Measurements from ENCODE around the gene TUBA1A. TPM values are rescaled to one million over a fixed set of nuclear protein-coding genes. Genes with fewer than 3 reads are reported as not detected.

TUBA1A gene
- total RNA-seq, 4 donors from 2014 or later: 24.6 to 64.4 (median 32.1) TPM

GRCh38 chr12:49225576-49226166 lies 36.8 kb upstream of the TUBA1A start:
- DNase-seq: no peak
- Histone ChIP-seq H3K27ac (no peak overlapping the region), H3K9me3 (no peaks in the 10 kb centered on the region), H3K36me3 (no peaks in the 10 kb centered on the region), H3K4me1 (no peaks in the 10 kb centered on the region), H3K4me3 (replicated peaks in 1 of 3) (no peak overlapping the region), H3K27me3 (no peaks in the 10 kb centered on the region)
- WGBS, 2 donors: 66 to 76% methylated on average over 5 to 7 of the region's 7 CpGs
- no peak for TF ChIP-seq CTCF (IDR thresholded peaks at IDR 0.05)
- no peak for TF ChIP-seq POLR2A (IDR thresholded peaks at IDR 0.05)
- intact Hi-C loops (cut with DNase I): no loop called here

- H3K4me1 ChIP-seq: no peaks in the 10 kb centered on the region
- H3K27me3 ChIP-seq: no peaks in the 10 kb centered on the region
- no peak overlapping the region for H3K4me3 ChIP-seq (replicated peaks in 1 of 3)
- no peaks in the 10 kb centered on the region for H3K36me3 ChIP-seq
- H3K9me3 ChIP-seq: no peaks in the 10 kb centered on the region
- intact Hi-C loops (cut with DNase I): no loop called here
- no peak for DNase-seq
- no peak for TF ChIP-seq POLR2A (IDR thresholded peaks at IDR 0.05)
- no peak for TF ChIP-seq CTCF (IDR thresholded peaks at IDR 0.05)
- 84% methylated on average over 3 of the region's 3 CpGs for WGBS, 2 donors
- H3K27ac ChIP-seq: no peak overlapping the region
Measured at GRCh38 chr12:49223590-49224369, 34.9 kb upstream of the TUBA1A start.

- Histone ChIP-seq H3K36me3 (no peaks in the 10 kb centered on the region), H3K4me3 (replicated peaks in 1 of 3) (no peak overlapping the region)
- intact Hi-C loops (cut with DNase I): no loop called here
Measured at GRCh38 chr12:49223122-49223521, 34.2 kb upstream of the TUBA1A start.

GRCh38 chr12:49220972-49221371 lies 32.1 kb upstream of the TUBA1A start:
- no peak for DNase-seq
- no peak for TF ChIP-seq CTCF (IDR thresholded peaks at IDR 0.05)
- intact Hi-C loops (cut with DNase I): no loop called here
- Histone ChIP-seq H3K36me3 (no peaks in the 10 kb centered on the region), H3K9me3 (no peaks in the 10 kb centered on the region), H3K4me1 (no peaks in the 10 kb centered on the region), H3K27me3 (no peaks in the 10 kb centered on the region), H3K27ac (no peak overlapping the region), H3K4me3 (replicated peaks in 1 of 3) (no peak overlapping the region)
- WGBS, 2 donors: 90% methylated on average over 4 of the region's 4 CpGs

More at GRCh38 chr12:49223122-49223521, 34.2 kb upstream of the TUBA1A start:
- no peak overlapping the region for H3K27ac ChIP-seq
- TF ChIP-seq CTCF (IDR thresholded peaks at IDR 0.05): no peak
- no peak for TF ChIP-seq POLR2A (IDR thresholded peaks at IDR 0.05)
- no peaks in the 10 kb centered on the region for H3K27me3 ChIP-seq
- no peaks in the 10 kb centered on the region for H3K9me3 ChIP-seq
- no peaks in the 10 kb centered on the region for H3K4me1 ChIP-seq
- WGBS, 2 donors: 95 to 100% methylated on average over 1 of the region's 1 CpG
- no peak for DNase-seq

- 89 to 94% methylated on average over 11 of the region's 11 CpGs for WGBS, 2 donors
- Histone ChIP-seq H3K9me3 (no peaks in the 10 kb centered on the region), H3K36me3 (no peaks in the 10 kb centered on the region), H3K4me3 (replicated peaks in 1 of 3) (no peak overlapping the region), H3K27me3 (no peaks in the 10 kb centered on the region), H3K4me1 (peaks cover 6 to 9% of the 10 kb centered on the region in 2 donors), H3K27ac (no peak overlapping the region)
- TF ChIP-seq CTCF (IDR thresholded peaks at IDR 0.05) (no peak), POLR2A (IDR thresholded peaks at IDR 0.05) (no peak)
- no peak for DNase-seq
- intact Hi-C loops (cut with DNase I): no loop called here
Measured at GRCh38 chr12:49219417-49220026, 30.6 kb upstream of the TUBA1A start.
